Neural cell (in vitro differentiated cells): ENCODE data around the gene FGGY.

ENCODE experiments used
- CTCF ChIP-seq: fragments of 450-650 bp; IDR thresholded peaks from 2 replicates; pipeline ENCODE4 v1.5.1; 2014; ENCODE audit warnings: antibody characterized with exemption, mild to moderate bottlenecking, moderate library complexity; ENCODE audit not compliant: poor library complexity, severe bottlenecking
- EZH2 ChIP-seq: fragments of 200-600, 300-800 bp; shearing (Covaris generic), sonication (generic); IDR thresholded peaks from 2 replicates; pipeline ENCODE4 v1.6.1; 2014; ENCODE audit warnings: antibody characterized with exemption, low read length, borderline replicate concordance, mild to moderate bottlenecking; ENCODE audit not compliant: insufficient read depth, poor library complexity, severe bottlenecking
- POLR2AphosphoS5 ChIP-seq: IDR thresholded peaks from 2 replicates; pipeline ENCODE4 v1.6.1; 2012
- RAD21 ChIP-seq: fragments of 450-650 bp; conservative IDR thresholded peaks from 2 replicates; pipeline ENCODE4 v1.6.1; 2014; ENCODE audit warnings: antibody characterized with exemption, mild to moderate bottlenecking, moderate library complexity
- REST ChIP-seq: IDR thresholded peaks from 2 replicates; pipeline ENCODE4 v1.6.1; 2012; ENCODE audit warnings: borderline replicate concordance

GRCh38 chr1:59446257-59446901 is 149.5 kb downstream of the FGGY start:
- TF ChIP-seq EZH2 (no peak), CTCF (no peak), POLR2AphosphoS5 (no peak), REST (no peak), RAD21 (no peak)
